Neuronal stem cell (in vitro differentiated cells): ENCODE data around the gene HAS3.
A peak's percentile ranks its signal among the peaks of the same experiment; 100 is the strongest.

ENCODE experiments used
- DNase-seq: peaks from one replicate; pipeline ENCODE4 v3.0.0-alpha.2; 2013; ENCODE audit warnings: low spot score
- H2AFZ ChIP-seq: one replicate; pipeline ENCODE4 v1.6.1; 2013; ENCODE audit warnings: mild to moderate bottlenecking, low read length, inconsistent platforms
- H2AK5ac ChIP-seq: 2 replicates; pipeline ENCODE4 v1.6.1; 2013; ENCODE audit warnings: low read depth, mild to moderate bottlenecking, inconsistent platforms, low read length, moderate library complexity, mixed read lengths
- H2BK120ac ChIP-seq: 2 replicates; pipeline ENCODE4 v1.6.1; 2013; ENCODE audit warnings: low read depth, mild to moderate bottlenecking, inconsistent platforms, low read length, moderate library complexity, mixed read lengths
- H2BK12ac ChIP-seq: one replicate; pipeline ENCODE4 v1.6.1; 2013; ENCODE audit warnings: low read length, inconsistent platforms
- H2BK15ac ChIP-seq: 2 replicates; pipeline ENCODE4 v1.6.1; 2013; ENCODE audit warnings: mild to moderate bottlenecking, low read length, inconsistent platforms, mixed read lengths
- H2BK5ac ChIP-seq: one replicate; pipeline ENCODE4 v1.6.1; 2013; ENCODE audit warnings: inconsistent platforms, mild to moderate bottlenecking, low read length, moderate library complexity
- H3K14ac ChIP-seq: one replicate; pipeline ENCODE4 v1.6.1; 2013; ENCODE audit warnings: low read length, inconsistent platforms
- H3K18ac ChIP-seq: 2 replicates; pipeline ENCODE4 v1.6.1; 2013; ENCODE audit warnings: low read length, inconsistent platforms
- H3K23ac ChIP-seq: 2 replicates; pipeline ENCODE4 v1.6.1; 2013; ENCODE audit warnings: low read depth, mild to moderate bottlenecking, mixed read lengths, low read length, inconsistent platforms; ENCODE audit not compliant: poor library complexity
- H3K27ac ChIP-seq: replicated peaks from 3 replicates; pipeline ENCODE4 v1.5.1; 2013; ENCODE audit warnings: low read length, inconsistent platforms
- H3K27me3 ChIP-seq, 3 experiments: 2 replicates each; pipeline ENCODE4 v1.6.1; 2013; ENCODE audit warnings: low read length in 3 of 3, mild to moderate bottlenecking in 2 of 3, inconsistent platforms in 1 of 3, low read depth in 1 of 3, mixed read lengths in 1 of 3, moderate library complexity in 1 of 3; ENCODE audit not compliant: control insufficient read depth in 3 of 3, insufficient read depth in 3 of 3
- H3K36me3 ChIP-seq, 2 donors: replicated peaks in 1 of 2; 2 replicates each; pipeline ENCODE4 v1.6.1; 2013; ENCODE audit warnings: low read length in 2 of 2; ENCODE audit not compliant: control insufficient read depth in 2 of 2, insufficient read depth in 2 of 2
- H3K4ac ChIP-seq: 2 replicates; pipeline ENCODE4 v1.6.1; 2013; ENCODE audit warnings: inconsistent platforms, mild to moderate bottlenecking, low read length, moderate library complexity
- H3K4me1 ChIP-seq, 2 donors: 1 replicate in 1 of 2; 2 replicates in 1 of 2; pipeline ENCODE4 v1.6.1; 2013; ENCODE audit warnings: low read length in 2 of 2, low read depth in 1 of 2; ENCODE audit not compliant: control insufficient read depth in 2 of 2, insufficient read depth in 1 of 2
- H3K4me2 ChIP-seq: one replicate; pipeline ENCODE4 v1.6.1; 2013; ENCODE audit warnings: mild to moderate bottlenecking, low read length, inconsistent platforms; ENCODE audit not compliant: insufficient read depth, poor library complexity, severe bottlenecking
- H3K4me3 ChIP-seq, 2 donors: 2 replicates each; pipeline ENCODE4 v1.5.1; 2013; ENCODE audit warnings: low read length in 2 of 2, mild to moderate bottlenecking in 2 of 2, inconsistent platforms in 1 of 2, moderate library complexity in 1 of 2
- H3K79me1 ChIP-seq: one replicate; pipeline ENCODE4 v1.6.1; 2013; ENCODE audit warnings: low read depth, mild to moderate bottlenecking, inconsistent platforms, low read length, moderate library complexity
- H3K9ac ChIP-seq: one replicate; pipeline ENCODE4 v1.6.1; 2013; ENCODE audit warnings: mild to moderate bottlenecking, low read depth, low read length, inconsistent platforms; ENCODE audit not compliant: poor library complexity
- H3K9me3 ChIP-seq, 2 donors: replicated peaks in 1 of 2; 2 replicates each; pipeline versions ENCODE3 to v1.6.1; 2013; ENCODE audit warnings: low read length in 2 of 2, mild to moderate bottlenecking in 2 of 2, inconsistent platforms in 1 of 2, low read depth in 1 of 2, mixed read lengths in 1 of 2, moderate library complexity in 1 of 2; ENCODE audit not compliant: control insufficient read depth in 2 of 2, insufficient read depth in 1 of 2
- H4K8ac ChIP-seq: one replicate; pipeline ENCODE4 v1.6.1; 2013; ENCODE audit warnings: low read depth, mild to moderate bottlenecking, inconsistent platforms, low read length, moderate library complexity
- H4K91ac ChIP-seq: one replicate; pipeline ENCODE4 v1.6.1; 2013; ENCODE audit warnings: low read length, low read depth, mild to moderate bottlenecking, inconsistent platforms; ENCODE audit not compliant: poor library complexity
- WGBS, 2 donors: extraction: QIAGEN DNeasy Blood & Tissue Kit; methylation state at CpG; one replicate each; pipeline ENCODE4 v1.1.7; 2013; ENCODE audit warnings: missing lambda C conversion rate in 2 of 2, mixed read lengths in 1 of 2; ENCODE audit not compliant: insufficient read length in 2 of 2, insufficient replicate concordance in 1 of 2; ENCODE audit errors: extremely low coverage in 2 of 2; 5-methylcytosine and 5-hydroxymethylcytosine counted together

Gene HAS3

DNA sequence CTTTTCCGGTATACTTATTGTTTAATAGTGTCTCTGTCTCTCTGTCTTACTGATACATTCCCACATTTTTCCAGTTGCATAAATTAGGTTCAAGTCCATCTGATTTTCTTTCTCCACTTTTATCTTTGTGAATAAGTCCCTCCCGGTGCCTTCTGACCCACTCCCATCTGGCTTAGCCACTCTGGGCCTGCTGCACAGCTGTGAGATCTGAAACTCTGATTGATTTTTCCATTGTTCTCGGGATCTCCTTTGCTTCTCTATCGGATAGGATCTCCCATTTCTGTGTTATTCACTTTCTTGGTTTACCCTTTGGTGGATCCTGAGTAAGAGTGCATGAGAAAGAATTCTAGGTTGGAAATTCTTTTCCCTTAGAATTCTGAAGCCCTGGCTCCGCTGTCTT is 35.6 kb downstream of the HAS3 start:
- Histone ChIP-seq H3K36me3 (peaks cover 39 to 98% of the 10 kb centered on the region in 2 donors), H3K4ac (no peak overlapping the region), H2BK12ac (no peak overlapping the region), H2AFZ (no peak overlapping the region), H3K9me3 (no peaks in the 10 kb centered on the region), H3K27me3 (no peaks in the 10 kb centered on the region), H2BK120ac (no peak overlapping the region), H3K4me3 (no peak overlapping the region), H2AK5ac (no peak overlapping the region), H2BK5ac (no peak overlapping the region), H3K4me1 (no peaks in the 10 kb centered on the region), H3K18ac (no peak overlapping the region), H4K91ac (no peak overlapping the region), H4K8ac (no peak overlapping the region), H3K23ac (no peak overlapping the region), H3K79me1 (no peaks in the 10 kb centered on the region), H2BK15ac (no peak overlapping the region), H3K4me2 (no peak overlapping the region), H3K14ac (no peak overlapping the region), H3K9ac (no peak overlapping the region), H3K27ac (no peak overlapping the region)
- no CpG with 5 or more reads among the region's 5 CpGs for WGBS, 2 donors
- DNase-seq: no peak

DNA sequence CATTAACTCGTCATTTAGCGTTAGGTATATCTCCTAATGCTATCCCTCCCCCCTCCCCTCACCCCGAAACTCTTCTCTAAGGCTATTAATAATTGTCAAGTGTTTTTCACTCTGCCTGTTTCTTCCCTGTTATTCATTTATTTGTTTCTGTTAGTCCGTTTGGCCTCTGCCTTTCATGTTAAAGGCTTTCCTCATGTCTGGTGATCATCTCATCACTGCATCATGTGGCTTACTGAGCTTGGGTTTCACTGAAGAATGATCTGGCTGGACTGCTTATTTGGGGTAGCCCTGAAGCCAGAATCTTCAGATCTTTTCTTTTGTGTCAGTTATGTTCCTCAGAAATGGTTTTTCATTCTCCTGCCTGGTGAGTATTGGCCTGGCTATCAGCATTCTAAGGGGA is 36.5 kb downstream of the HAS3 start:
- Histone ChIP-seq H3K4me1 (no peaks in the 10 kb centered on the region), H3K4me3 (no peak overlapping the region), H3K9me3 (no peaks in the 10 kb centered on the region), H4K91ac (no peak overlapping the region), H2BK5ac (no peak overlapping the region), H3K9ac (no peak overlapping the region), H3K79me1 (no peaks in the 10 kb centered on the region), H2AK5ac (no peak overlapping the region), H3K27ac (no peak overlapping the region), H3K27me3 (no peaks in the 10 kb centered on the region), H3K4ac (no peak overlapping the region), H2AFZ (no peak overlapping the region), H3K23ac (no peak overlapping the region), H3K4me2 (no peak overlapping the region), H3K18ac (no peak overlapping the region), H3K36me3 (peaks cover 35 to 94% of the 10 kb centered on the region in 2 donors), H2BK12ac (no peak overlapping the region), H2BK120ac (no peak overlapping the region), H2BK15ac (no peak overlapping the region), H4K8ac (no peak overlapping the region), H3K14ac (no peak overlapping the region)
- no peak for DNase-seq
- no CpG with 5 or more reads among the region's 4 CpGs for WGBS, 2 donors

DNA sequence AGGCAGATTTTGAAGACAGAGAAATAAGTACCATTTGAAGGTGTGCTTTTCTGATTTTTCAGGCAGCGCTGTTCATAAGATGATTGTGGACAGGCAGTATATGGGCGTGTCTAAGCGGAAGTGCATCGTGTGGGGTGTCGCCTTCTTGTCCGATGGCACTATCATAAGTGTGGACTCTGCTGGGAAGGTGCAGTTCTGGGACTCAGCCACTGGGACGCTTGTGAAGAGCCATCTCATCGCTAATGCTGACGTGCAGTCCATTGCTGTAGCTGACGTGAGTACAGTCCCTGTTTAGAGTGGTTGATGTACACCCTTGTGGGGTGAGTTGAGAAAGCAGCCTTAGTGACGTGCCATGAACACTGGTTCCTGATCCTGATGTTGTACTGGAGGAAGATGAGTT is 37.7 kb downstream of the HAS3 start:
- Histone ChIP-seq H3K9ac (peak overlapping the region; percentile 73), H2BK15ac (no peak overlapping the region), H2BK12ac (no peak overlapping the region), H3K4me1 (no peaks in the 10 kb centered on the region), H3K9me3 (no peaks in the 10 kb centered on the region), H3K23ac (no peak overlapping the region), H3K27ac (no peak overlapping the region), H3K79me1 (no peaks in the 10 kb centered on the region), H4K8ac (no peak overlapping the region), H3K18ac (no peak overlapping the region), H3K14ac (no peak overlapping the region), H3K4me2 (no peak overlapping the region), H3K36me3 (peaks cover 32 to 90% of the 10 kb centered on the region in 2 donors), H2AK5ac (no peak overlapping the region), H2AFZ (no peak overlapping the region), H4K91ac (no peak overlapping the region), H2BK120ac (no peak overlapping the region), H2BK5ac (no peak overlapping the region), H3K4ac (no peak overlapping the region), H3K4me3 (peak overlapping the region in 1 of 2 donors; percentile 33), H3K27me3 (no peaks in the 10 kb centered on the region)
- WGBS, 2 donors: no CpG with 5 or more reads among the region's 11 CpGs
- no peak for DNase-seq

DNA sequence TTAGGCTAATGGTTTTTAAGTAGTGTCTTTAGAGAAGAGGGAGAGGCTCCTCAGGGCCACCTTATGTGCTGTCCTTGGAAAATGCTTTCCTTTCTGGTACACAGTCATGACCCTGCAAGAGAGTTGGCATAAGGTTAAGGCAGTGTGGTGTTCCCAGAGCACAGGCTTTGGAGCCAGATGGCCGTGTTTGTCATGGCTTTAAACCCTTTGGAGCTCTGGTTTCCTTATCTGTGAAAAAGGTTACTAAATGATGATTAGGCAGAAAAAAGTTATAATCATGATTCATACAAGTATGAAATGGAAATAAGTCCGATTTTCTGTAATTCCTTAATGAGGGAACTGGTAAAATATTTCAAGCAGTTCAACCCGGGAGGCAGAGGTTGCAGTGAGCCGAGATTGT is 40.2 kb downstream of the HAS3 start:
- no peak overlapping the region for H2AFZ ChIP-seq
- no peak overlapping the region for H3K9ac ChIP-seq
- H3K27me3 ChIP-seq: no peaks in the 10 kb centered on the region
- no peaks in the 10 kb centered on the region for H3K4me1 ChIP-seq
- H2BK5ac ChIP-seq: no peak overlapping the region
- H2BK12ac ChIP-seq: no peak overlapping the region
- no peak overlapping the region for H3K23ac ChIP-seq
- no peak for DNase-seq
- H3K79me1 ChIP-seq: no peaks in the 10 kb centered on the region
- H2BK120ac ChIP-seq: no peak overlapping the region
- no CpG with 5 or more reads among the region's 4 CpGs for WGBS, 2 donors
- no peaks in the 10 kb centered on the region for H3K9me3 ChIP-seq
- H3K4me3 ChIP-seq: no peak overlapping the region
- no peak overlapping the region for H4K91ac ChIP-seq
- peaks cover 26 to 89% of the 10 kb centered on the region in 2 donors for H3K36me3 ChIP-seq
- H4K8ac ChIP-seq: no peak overlapping the region
- H2AK5ac ChIP-seq: no peak overlapping the region
- no peak overlapping the region for H3K27ac ChIP-seq
- no peak overlapping the region for H2BK15ac ChIP-seq
- no peak overlapping the region for H3K18ac ChIP-seq
- no peak overlapping the region for H3K4me2 ChIP-seq
- H3K4ac ChIP-seq: no peak overlapping the region
- H3K14ac ChIP-seq: no peak overlapping the region
